Loucy (cell line): ENCODE measurements around the gene KCNC2.

Experiments
- EZH2phosphoT487 ChIP-seq: fragments of 200-600 bp; IDR thresholded peaks from 2 replicates; pipeline ENCODE4 v1.6.1; 2018; ENCODE audit warnings: antibody characterized with exemption, mild to moderate bottlenecking, moderate library complexity, borderline replicate concordance
- TF ChIP-seq, protein P1 (sequence below): fragments of 200-600 bp; sonication (generic); conservative IDR thresholded peaks from 2 replicates; pipeline ENCODE4 v1.5.1; 2014; ENCODE audit warnings: mild to moderate bottlenecking, antibody characterized with exemption, low read length

DNA sequence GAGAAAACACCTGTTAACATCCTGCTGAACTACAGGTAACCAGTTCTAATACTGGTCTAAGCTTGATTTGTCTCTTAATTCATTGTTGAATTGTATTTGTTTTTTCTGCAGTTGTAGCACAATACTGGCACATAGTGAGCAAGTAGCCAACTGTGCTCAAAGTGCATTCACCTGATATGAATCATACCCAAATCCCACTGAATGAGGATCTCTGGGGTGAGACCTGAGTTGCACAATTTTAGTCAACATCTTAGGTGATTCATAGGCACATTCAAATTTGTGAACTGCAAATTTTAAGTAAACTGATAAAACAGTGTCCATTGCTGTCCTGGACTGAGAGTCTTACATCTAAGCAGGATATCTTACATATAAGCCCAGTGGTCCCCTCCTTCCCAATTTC, 12.8 kb downstream of the KCNC2 start:
- TF ChIP-seq, protein P1, sequence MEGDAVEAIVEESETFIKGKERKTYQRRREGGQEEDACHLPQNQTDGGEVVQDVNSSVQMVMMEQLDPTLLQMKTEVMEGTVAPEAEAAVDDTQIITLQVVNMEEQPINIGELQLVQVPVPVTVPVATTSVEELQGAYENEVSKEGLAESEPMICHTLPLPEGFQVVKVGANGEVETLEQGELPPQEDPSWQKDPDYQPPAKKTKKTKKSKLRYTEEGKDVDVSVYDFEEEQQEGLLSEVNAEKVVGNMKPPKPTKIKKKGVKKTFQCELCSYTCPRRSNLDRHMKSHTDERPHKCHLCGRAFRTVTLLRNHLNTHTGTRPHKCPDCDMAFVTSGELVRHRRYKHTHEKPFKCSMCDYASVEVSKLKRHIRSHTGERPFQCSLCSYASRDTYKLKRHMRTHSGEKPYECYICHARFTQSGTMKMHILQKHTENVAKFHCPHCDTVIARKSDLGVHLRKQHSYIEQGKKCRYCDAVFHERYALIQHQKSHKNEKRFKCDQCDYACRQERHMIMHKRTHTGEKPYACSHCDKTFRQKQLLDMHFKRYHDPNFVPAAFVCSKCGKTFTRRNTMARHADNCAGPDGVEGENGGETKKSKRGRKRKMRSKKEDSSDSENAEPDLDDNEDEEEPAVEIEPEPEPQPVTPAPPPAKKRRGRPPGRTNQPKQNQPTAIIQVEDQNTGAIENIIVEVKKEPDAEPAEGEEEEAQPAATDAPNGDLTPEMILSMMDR: no peak
- TF ChIP-seq EZH2phosphoT487: no peak
